ENCODE results near the gene ADGRA1. TPM values are rescaled to one million over a fixed set of nuclear protein-coding genes. Genes with fewer than 3 reads are reported as not detected.

ADGRA1 gene
- polyA plus RNA-seq, 3 donors: 1.3 to 2.4 (median 1.9) TPM

DNA sequence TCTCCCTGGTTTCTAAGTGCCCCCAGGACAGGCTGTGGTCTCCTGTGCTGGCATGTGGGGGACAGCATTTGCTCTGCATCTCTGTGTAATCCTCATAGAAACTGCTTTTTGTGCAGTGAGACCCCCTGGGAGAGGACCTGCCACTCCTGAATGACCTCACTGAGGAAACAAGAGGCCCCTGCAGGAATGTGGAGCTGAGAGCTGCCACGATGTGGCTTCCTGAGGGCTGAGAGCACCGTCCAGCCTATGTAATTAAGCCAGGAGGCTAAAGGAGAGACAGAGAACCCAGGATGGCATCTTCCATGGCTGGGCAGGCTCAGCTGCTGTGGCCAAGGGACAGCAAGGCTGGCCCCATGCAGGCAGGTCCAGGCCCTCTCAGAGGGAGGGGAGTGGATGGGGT is 32.3 kb upstream of the ADGRA1 start:
- DNase-seq: no peak

DNA sequence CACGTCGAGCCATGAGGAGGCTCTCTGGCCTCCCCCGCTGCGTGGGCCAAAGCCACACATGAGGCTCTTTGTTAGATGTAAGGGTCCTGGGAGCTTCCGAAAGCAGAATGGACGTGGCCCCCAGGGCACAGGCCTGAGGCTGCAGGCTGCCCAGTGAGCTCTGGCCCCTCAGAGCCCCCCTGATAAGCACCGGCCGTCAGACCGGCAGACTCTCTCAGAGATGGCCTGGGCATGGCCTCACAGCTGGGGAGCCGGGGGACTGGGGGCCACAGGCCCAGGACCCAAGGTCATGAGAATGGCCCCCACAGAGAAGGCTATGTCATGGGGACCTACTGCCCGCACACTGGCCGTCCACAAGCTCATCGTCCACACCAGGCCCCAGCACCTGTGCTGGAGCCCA is 31.7 kb upstream of the ADGRA1 start:
- no peak for DNase-seq

GRCh38 chr10:133056651-133057178 is 31.0 kb upstream of the ADGRA1 start:
- DNase-seq: no peak

- DNase-seq: no peak
Measured at GRCh38 chr10:133058331-133059092, 29.2 kb upstream of the ADGRA1 start.

GRCh38 chr10:133059093-133059470 is 28.6 kb upstream of the ADGRA1 start:
- DNase-seq: no peak

DNA sequence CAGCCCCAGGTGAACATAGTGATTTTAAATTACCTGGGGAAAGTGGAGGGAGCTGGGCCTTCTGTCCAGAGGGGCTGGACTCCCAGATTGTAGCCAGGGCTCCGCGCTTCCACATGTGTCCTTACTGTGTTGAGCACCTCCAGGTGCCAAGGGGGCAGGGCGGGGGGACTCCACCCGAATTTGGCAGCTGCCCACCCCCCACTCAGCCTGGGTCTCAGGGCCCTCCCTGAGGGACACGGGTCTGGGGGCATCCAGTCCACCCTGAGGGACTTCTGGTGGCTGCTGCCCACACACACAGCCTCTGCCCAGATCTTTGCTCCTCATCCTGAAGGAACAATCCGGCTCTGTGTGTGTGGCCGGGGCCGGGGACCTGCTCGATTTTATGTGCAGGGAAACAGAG is 28.2 kb upstream of the ADGRA1 start:
- DNase-seq: no peak

DNA sequence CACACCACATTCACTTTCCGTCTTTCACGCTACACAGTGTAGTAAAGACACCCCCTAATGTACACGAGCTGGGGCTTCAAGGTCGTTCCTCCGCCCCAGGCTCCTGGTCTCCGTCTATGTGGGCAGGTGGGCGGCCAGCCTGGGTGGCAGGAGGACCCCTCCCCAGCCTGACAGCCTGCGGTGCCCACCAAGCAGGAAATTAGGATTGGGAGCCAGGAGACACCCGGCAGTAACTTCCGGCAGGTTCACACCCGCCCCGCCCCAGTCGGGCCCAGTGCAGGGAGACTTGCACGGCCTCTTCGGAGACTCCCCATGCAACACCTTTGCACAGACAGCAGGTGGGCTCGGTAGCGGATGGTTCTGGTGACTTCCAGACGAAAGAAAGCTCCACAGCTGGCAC is 27.7 kb upstream of the ADGRA1 start:
- DNase-seq: no peak

DNA sequence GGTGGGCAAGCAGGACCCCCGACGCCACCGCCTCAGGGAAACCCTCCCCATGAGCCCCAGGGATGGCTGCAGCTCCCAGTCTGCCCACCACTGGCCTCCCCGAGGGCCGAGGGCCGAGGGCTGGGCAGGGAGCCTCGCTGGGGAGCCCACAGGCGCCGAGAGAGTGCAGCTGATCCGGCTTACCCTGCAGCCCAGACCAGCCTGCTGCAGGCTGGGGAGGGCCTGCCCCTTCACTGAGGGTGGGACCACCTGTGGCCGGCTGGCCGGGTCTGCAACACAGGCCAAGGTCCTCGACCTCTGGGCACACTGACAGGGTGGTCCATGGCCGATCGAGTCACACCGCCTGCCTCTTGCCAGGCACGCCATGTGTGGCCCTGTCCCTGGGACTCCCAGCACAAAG is 27.3 kb upstream of the ADGRA1 start:
- no peak for DNase-seq

- no peak for DNase-seq
Measured at GRCh38 chr10:133060881-133061280, 26.8 kb upstream of the ADGRA1 start.

DNA sequence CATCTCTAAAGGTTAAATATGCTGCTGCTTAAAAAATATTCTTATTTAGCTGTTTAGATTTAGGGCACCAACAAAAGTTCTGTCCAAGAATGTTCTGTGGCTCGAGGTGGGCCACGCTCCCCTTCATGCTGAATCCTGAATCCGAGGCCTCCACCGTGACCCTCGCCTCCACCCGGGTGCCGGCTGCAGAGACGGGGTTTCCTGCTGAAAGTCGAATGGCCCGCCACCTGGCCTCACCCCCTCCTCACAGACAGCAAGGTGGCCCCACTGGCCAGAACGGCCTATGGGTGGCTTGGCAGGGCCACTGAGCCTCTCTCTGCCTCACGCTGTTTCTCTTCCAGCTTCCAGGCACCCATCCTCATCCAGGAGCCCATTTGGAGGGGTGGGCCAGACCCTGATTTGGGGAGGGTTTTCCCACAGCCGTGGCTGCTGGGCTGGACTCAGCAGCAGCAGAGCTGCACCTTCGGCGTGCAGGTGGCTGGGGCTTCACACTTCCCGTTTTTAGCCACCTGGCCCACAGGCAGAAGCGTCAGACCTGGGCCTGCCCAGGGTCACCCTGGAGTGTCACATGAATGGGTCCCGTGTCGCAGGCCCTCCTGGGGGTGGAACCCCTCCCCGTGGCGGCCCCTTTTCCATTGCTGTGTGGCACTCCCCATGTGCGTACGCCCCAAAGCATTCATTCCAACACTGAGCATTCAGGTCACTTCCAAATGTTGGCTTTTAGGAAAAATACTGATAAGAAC is 26.3 kb upstream of the ADGRA1 start:
- DNase-seq: no peak

DNA sequence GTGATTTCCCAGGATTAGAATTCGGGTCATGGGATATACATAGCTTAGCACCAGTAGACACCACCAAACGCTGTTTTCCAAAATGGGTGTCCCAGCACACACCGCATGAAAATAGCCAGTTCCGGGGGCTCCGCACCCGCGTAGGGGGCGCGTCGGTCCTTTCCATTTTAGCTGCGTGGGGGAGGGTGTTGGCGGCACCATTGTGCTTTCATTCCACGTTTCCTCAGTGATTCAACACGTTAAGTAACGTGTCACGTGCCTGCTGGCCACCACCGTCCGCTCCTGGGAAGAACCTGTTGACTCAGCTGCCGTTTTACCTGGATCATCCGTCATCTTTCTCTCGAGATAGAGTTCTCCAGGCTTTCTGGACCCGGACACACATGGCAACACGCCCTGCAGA is 25.6 kb upstream of the ADGRA1 start:
- no peak for DNase-seq

DNA sequence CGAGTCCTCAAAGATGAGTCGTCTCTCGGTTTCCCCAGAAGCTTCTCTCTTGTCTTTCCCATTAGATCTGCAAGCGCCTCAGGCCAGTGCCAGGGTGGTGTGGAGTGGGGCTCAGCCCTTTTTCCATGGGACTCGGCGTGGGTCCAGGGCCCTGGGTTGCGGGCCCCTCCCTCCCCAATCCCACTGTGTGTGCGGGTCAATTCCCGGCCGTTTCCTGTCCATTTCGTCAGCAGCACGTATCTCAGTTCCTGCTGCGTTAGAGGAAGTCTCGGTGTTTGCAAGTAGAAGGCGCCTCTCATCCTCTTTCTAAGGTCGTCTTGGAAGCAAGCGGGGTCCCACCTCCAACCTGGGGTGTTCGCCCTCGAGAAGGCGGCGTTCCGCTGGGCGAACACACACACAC is 25.1 kb upstream of the ADGRA1 start:
- DNase-seq: no peak

- no peak for DNase-seq
Measured at GRCh38 chr10:133067149-133068105, 20.3 kb upstream of the ADGRA1 start.

- DNase-seq: no peak
Measured at GRCh38 chr10:133068111-133069032, 19.4 kb upstream of the ADGRA1 start.

- no peak for DNase-seq
Measured at GRCh38 chr10:133069033-133069525, 18.6 kb upstream of the ADGRA1 start.

DNA sequence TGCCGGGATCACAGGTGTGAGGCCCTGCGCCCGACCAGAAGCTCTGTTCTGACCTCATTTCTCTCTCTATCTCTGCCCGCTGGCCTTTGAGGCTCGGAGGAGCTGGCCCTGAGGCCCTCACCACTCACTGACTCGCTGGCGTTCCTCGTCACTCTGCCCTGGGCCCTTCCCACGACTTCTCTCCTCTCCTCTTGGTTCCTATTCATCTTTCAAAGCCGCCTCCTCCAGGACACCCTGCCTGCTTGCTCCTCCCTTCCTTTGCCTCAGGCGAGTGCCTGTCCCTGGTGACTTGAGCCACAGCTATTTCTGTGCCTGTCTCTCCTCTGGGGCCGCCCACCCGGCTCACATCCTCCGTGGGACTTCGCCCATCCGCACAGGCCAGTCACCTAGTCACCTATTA is 17.3 kb upstream of the ADGRA1 start:
- DNase-seq: no peak

- no peak for DNase-seq
Measured at GRCh38 chr10:133070810-133071209, 16.9 kb upstream of the ADGRA1 start.

- DNase-seq: no peak
Measured at GRCh38 chr10:133071733-133072132, 16.0 kb upstream of the ADGRA1 start.

- DNase-seq: no peak
Measured at GRCh38 chr10:133072196-133072595, 15.5 kb upstream of the ADGRA1 start.

GRCh38 chr10:133072720-133073390 is 14.9 kb upstream of the ADGRA1 start:
- DNase-seq: no peak

Data from renal pelvis (tissue), 4 donors.